ENCODE data around the gene EXOC3L1.

DNA sequence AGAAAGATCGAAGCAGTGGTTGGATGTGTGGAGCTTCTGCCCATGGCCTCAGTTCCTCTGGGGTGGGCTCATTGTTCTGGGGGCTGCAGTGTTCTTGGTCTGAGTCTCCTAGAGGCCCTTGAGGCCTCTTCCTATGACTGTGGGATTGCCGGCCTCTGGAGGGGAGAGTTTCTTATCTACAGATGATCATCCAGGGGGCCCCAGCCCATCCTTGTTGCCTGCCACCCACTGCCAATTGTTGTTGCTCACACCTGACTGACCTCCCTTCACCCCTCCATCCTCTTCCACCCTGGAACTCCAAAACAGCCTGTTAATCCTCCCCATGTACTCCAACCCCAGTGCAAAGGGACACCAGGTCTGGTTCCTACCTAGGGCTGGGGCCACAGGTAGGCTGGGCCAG, 45.0 kb downstream of the EXOC3L1 start:
- TF ChIP-seq, protein P1, sequence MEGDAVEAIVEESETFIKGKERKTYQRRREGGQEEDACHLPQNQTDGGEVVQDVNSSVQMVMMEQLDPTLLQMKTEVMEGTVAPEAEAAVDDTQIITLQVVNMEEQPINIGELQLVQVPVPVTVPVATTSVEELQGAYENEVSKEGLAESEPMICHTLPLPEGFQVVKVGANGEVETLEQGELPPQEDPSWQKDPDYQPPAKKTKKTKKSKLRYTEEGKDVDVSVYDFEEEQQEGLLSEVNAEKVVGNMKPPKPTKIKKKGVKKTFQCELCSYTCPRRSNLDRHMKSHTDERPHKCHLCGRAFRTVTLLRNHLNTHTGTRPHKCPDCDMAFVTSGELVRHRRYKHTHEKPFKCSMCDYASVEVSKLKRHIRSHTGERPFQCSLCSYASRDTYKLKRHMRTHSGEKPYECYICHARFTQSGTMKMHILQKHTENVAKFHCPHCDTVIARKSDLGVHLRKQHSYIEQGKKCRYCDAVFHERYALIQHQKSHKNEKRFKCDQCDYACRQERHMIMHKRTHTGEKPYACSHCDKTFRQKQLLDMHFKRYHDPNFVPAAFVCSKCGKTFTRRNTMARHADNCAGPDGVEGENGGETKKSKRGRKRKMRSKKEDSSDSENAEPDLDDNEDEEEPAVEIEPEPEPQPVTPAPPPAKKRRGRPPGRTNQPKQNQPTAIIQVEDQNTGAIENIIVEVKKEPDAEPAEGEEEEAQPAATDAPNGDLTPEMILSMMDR (IDR thresholded peaks at IDR 0.05): no peak
- TF ChIP-seq, protein P2, sequence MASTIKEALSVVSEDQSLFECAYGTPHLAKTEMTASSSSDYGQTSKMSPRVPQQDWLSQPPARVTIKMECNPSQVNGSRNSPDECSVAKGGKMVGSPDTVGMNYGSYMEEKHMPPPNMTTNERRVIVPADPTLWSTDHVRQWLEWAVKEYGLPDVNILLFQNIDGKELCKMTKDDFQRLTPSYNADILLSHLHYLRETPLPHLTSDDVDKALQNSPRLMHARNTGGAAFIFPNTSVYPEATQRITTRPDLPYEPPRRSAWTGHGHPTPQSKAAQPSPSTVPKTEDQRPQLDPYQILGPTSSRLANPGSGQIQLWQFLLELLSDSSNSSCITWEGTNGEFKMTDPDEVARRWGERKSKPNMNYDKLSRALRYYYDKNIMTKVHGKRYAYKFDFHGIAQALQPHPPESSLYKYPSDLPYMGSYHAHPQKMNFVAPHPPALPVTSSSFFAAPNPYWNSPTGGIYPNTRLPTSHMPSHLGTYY (CRISPR knock-in tag; IDR thresholded peaks at IDR 0.05): no peak
- TF ChIP-seq SP1 (CRISPR knock-in tag; conservative IDR thresholded peaks at IDR 0.05): no peak
- TF ChIP-seq, protein P3, sequence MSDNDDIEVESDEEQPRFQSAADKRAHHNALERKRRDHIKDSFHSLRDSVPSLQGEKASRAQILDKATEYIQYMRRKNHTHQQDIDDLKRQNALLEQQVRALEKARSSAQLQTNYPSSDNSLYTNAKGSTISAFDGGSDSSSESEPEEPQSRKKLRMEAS (CRISPR knock-in tag; IDR thresholded peaks at IDR 0.05): no peak
- no peak for TF ChIP-seq JUN (CRISPR knock-in tag; IDR thresholded peaks at IDR 0.05)
- TF ChIP-seq, protein P4, sequence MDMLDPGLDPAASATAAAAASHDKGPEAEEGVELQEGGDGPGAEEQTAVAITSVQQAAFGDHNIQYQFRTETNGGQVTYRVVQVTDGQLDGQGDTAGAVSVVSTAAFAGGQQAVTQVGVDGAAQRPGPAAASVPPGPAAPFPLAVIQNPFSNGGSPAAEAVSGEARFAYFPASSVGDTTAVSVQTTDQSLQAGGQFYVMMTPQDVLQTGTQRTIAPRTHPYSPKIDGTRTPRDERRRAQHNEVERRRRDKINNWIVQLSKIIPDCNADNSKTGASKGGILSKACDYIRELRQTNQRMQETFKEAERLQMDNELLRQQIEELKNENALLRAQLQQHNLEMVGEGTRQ (CRISPR knock-in tag; IDR thresholded peaks at IDR 0.05): no peak
